GM12878 (cell line): ENCODE data around the gene RXFP1. TPM values are rescaled to one million over a fixed set of nuclear protein-coding genes. Genes with fewer than 3 reads are reported as not detected.

Experiments
- ATAC-seq: fragments of 200-7000 bp; cut with Tn5 transposase; 3 replicates; pipeline ENCODE4 v1.9.1; 2020; ENCODE audit warnings: mild to moderate bottlenecking, moderate library complexity
- BruUV-seq: library from RNA; stranded (reverse); fragments of 400-500 nt; replicated peaks from 2 replicates; lab custom pipeline; 2021; lab: Mats Ljungman, UMichigan
- CTCF ChIA-PET: fragments of 300-600 bp; sonication (Branson Sonifier 250); formaldehyde crosslinking; extraction: SDS; loops from one replicate; lab custom pipeline; 2021; ENCODE audit warnings: inconsistent platforms; lab: Yijun Ruan, JAX
- POLR2A ChIA-PET: fragments of 350-600 bp; formaldehyde crosslinking; extraction: SDS; loops from one replicate; lab custom pipeline; 2021; ENCODE audit warnings: inconsistent platforms; lab: Charles Lee
- RAD21 ChIA-PET: fragments of 300-600 bp; sonication (Branson Sonifier 250); formaldehyde crosslinking; loops from one replicate; lab custom pipeline; 2023; ENCODE audit warnings: antibody characterized with exemption; ENCODE audit not compliant: unreplicated experiment; lab: Charles Lee
- SMC1A ChIA-PET: fragments of 300-600 bp; sonication (Branson Sonifier 250); formaldehyde crosslinking; loops from one replicate; lab custom pipeline; 2023; ENCODE audit not compliant: unreplicated experiment, uncharacterized antibody; lab: Charles Lee
- DNase-seq: peaks from one replicate; pipeline ENCODE4 v3.0.0-alpha.2; 2011; ENCODE audit warnings: low read depth, low spot score
- FAIRE-seq: peaks from 3 replicates; lab custom pipeline; 2011; peaks lifted over from hg19 to GRCh38; lab: Jason Lieb, UNC
- H2AFZ ChIP-seq: 2 replicates; pipeline ENCODE4 v1.6.0; 2011; ENCODE audit warnings: low read depth, low read length, control low read depth; ENCODE audit not compliant: control insufficient read depth
- H3K27ac ChIP-seq: 2 replicates; pipeline ENCODE4 v1.5.1; 2011; ENCODE audit warnings: control low read depth; ENCODE audit not compliant: control insufficient read depth, insufficient read depth
- H3K27me3 ChIP-seq, 2 experiments: replicated peaks in 1 of 2; 2 replicates each; pipeline versions ENCODE4 v1.6.0 to v1.6.1; 2011; ENCODE audit warnings: low read length in 1 of 2; ENCODE audit not compliant: control insufficient read depth in 2 of 2, insufficient read depth in 2 of 2
- H3K36me3 ChIP-seq, 2 experiments: 2 replicates each; pipeline ENCODE4 v1.5.1; 2011; ENCODE audit warnings: low read length in 1 of 2; ENCODE audit not compliant: control insufficient read depth in 2 of 2, insufficient read depth in 2 of 2
- H3K4me1 ChIP-seq: 2 replicates; pipeline ENCODE4 v1.6.1; 2011; ENCODE audit warnings: mild to moderate bottlenecking, low read length, moderate library complexity, mixed read lengths; ENCODE audit not compliant: control insufficient read depth, insufficient read depth
- H3K4me2 ChIP-seq: 2 replicates; pipeline ENCODE4 v1.6.0; 2011; ENCODE audit warnings: control low read depth; ENCODE audit not compliant: control insufficient read depth, insufficient read depth
- H3K4me3 ChIP-seq: fragments of 200-600 bp; sonication (generic); 2 replicates; pipeline ENCODE4 v1.5.1; 2016
- H3K79me2 ChIP-seq: 2 replicates; pipeline ENCODE4 v1.6.0; 2011; ENCODE audit warnings: low read length; ENCODE audit not compliant: control insufficient read depth, insufficient read depth
- H3K9ac ChIP-seq: 2 replicates; pipeline ENCODE4 v1.8.0; 2011; ENCODE audit warnings: low read length, control low read depth, mixed read lengths; ENCODE audit not compliant: control insufficient read depth, insufficient read depth
- H3K9me3 ChIP-seq: replicated peaks from 3 replicates; pipeline ENCODE4 v1.5.1; 2011; ENCODE audit warnings: mild to moderate bottlenecking, low read length; ENCODE audit not compliant: control insufficient read depth, insufficient read depth
- H4K20me1 ChIP-seq: 2 replicates; pipeline ENCODE4 v1.6.0; 2011; ENCODE audit not compliant: control insufficient read depth, insufficient read depth
- BCL11A ChIP-seq: IDR thresholded peaks from 2 replicates; pipeline ENCODE4 v1.6.1; 2011; ENCODE audit warnings: low read depth, low read length
- BRCA1 ChIP-seq: IDR thresholded peaks from 2 replicates; pipeline ENCODE4 v1.6.1; 2011; ENCODE audit warnings: low read depth, low read length, improper control_type of control experiment
- GATAD2B ChIP-seq: fragments of 450-650 bp; conservative IDR thresholded peaks from 2 replicates; pipeline ENCODE4 v1.6.1; 2017; ENCODE audit warnings: low read depth, mild to moderate bottlenecking, moderate library complexity
- IKZF2 ChIP-seq, 2 experiments: fragments of 450-650 bp; IDR thresholded peaks; 2 replicates each; pipeline ENCODE4 v1.6.1; 2017; ENCODE audit warnings: mild to moderate bottlenecking in 2 of 2, moderate library complexity in 2 of 2
- PAX8 ChIP-seq: fragments of 450-650 bp; IDR thresholded peaks from 2 replicates; pipeline ENCODE4 v1.6.1; 2017; ENCODE audit warnings: mild to moderate bottlenecking, moderate library complexity
- SMAD5 ChIP-seq: IDR thresholded peaks from 2 replicates; pipeline ENCODE4 v1.6.1; 2016; ENCODE audit warnings: antibody characterized with exemption, low read depth
- STAT3 ChIP-seq: IDR thresholded peaks from 2 replicates; pipeline ENCODE4 v1.6.1; 2011; ENCODE audit warnings: low read depth, low read length, improper control_type of control experiment
- ZNF622 ChIP-seq: fragments of 450-650 bp; IDR thresholded peaks from 2 replicates; pipeline ENCODE4 v1.6.1; 2017; ENCODE audit warnings: mild to moderate bottlenecking, inconsistent platforms
- WGBS: methylation state at CpG from one replicate; pipeline ENCODE4 v1.1.6; 2016; ENCODE audit warnings: low lambda C conversion rate; ENCODE audit not compliant: insufficient replicate concordance, insufficient coverage; ENCODE audit errors: missing lambda C conversion rate; 5-methylcytosine and 5-hydroxymethylcytosine counted together
- in situ Hi-C: fragments of 300-500 bp; cut with MboI; formaldehyde crosslinking; loops from 9 replicates; pipeline ENCODE4 v1.14.3; 2018; ENCODE audit warnings: mixed read lengths
- intact Hi-C: fragments of 100-400 bp; cut with micrococcal nuclease; formaldehyde crosslinking; loops from one replicate; pipeline ENCODE4 v1.14.2; 2022; ENCODE audit not compliant: unreplicated experiment
- polyA plus RNA-seq, 11 experiments: library from polyadenylated mRNA; depleted of rRNA in 4 of 11; unstranded in 6 of 11; stranded (reverse) in 5 of 11; fragments of >200 nt; fragmentation: Nextera tagmentation in 4 of 11; fragmentation: Illumina TruSeq in 1 of 11; extraction: Ambion mirVana in 4 of 11; extraction: Trizol in 1 of 11; gene quantifications; 1 replicate in 1 of 11; 2 replicates in 10 of 11; pipeline versions ENCODE4 v1.2.1 to v1.2.3, GENCODE V29; 2011 to 2016; ENCODE audit warnings: inconsistent platforms in 2 of 11, missing spikeins in 2 of 11, low read depth in 1 of 11
- total RNA-seq, 4 experiments: library from RNA; depleted of rRNA in 3 of 4; stranded (reverse); fragments of >200 nt in 3 of 4; fragmentation: Illumina TruSeq in 1 of 4; extraction: Trizol in 1 of 4; gene quantifications; 2 replicates each; pipeline versions ENCODE4 v1.2.1 to v1.2.3, GENCODE V29; 2013 to 2021
- TF ChIP-seq, protein P1 (sequence below): fragments of 450-650 bp; IDR thresholded peaks from 2 replicates; pipeline ENCODE4 v1.6.1; 2017; ENCODE audit warnings: low read depth, mild to moderate bottlenecking, moderate library complexity
- TF ChIP-seq, protein P2 (sequence below): IDR thresholded peaks from 2 replicates; pipeline ENCODE4 v1.6.1; 2012; ENCODE audit warnings: low read depth, low read length, improper control_type of control experiment
- TF ChIP-seq, protein P3 (sequence below): fragments of 450-650 bp; formaldehyde crosslinking; IDR thresholded peaks from 2 replicates; pipeline ENCODE4 v1.4.0; 2020; ENCODE audit warnings: mild to moderate bottlenecking, moderate library complexity
- TF ChIP-seq, protein P4 (sequence below): fragments of 150-350 bp; IDR thresholded peaks from 2 replicates; pipeline ENCODE4 v1.6.1; 2016; ENCODE audit warnings: low read depth, low read length
- TF ChIP-seq, protein P5 (sequence below): IDR thresholded peaks from 2 replicates; pipeline ENCODE4 v1.6.1; 2012; ENCODE audit warnings: low read length, inconsistent platforms

Gene RXFP1
- total and polyA plus RNA-seq, 10 of the 15 experiments (the other 5 are each of a cell fraction or from before 2014, with no cell fraction given) = 0.12 TPM; not detected in 9

DNA sequence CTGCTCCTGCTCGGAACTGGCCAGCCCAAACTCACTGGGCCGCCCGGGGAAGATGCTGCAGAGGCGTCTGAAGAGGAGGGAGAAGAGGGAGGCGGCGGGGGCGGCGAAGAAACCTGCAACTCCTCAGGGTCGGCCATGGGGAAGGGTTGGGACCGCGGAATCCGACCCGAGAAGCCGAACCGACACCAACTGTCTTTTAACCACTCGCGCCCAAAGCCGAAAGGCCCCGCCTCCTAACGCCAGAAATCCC, 149.9 kb downstream of the RXFP1 start, which contains the start of gene C4orf46:
Gene C4orf46 (minus strand): TSS at position 223 of the 250 bp plus-strand sequence. CDS start 86 bp downstream, at position 137.
- Histone ChIP-seq H3K9me3 (no peaks in the 10 kb centered on the region), H3K79me2 (peaks cover 37% of the 10 kb centered on the region), H3K36me3 (peaks cover 0 to under 1% of the 10 kb centered on the region in 2 experiments; a peak in 1 of 4 replicates), H3K27me3 (no peaks in the 10 kb centered on the region), H3K4me1 (no peaks in the 10 kb centered on the region), H2AFZ (peak within 1 kb of the TSS; percentile 97), H3K9ac (peak within 1 kb of the TSS; percentile 88), H3K4me3 (peak within 1 kb of the TSS; percentile 89), H4K20me1 (no peaks in the 10 kb centered on the region), H3K27ac (peak within 1 kb of the TSS; percentile 85), H3K4me2 (peak within 1 kb of the TSS; percentile 95)
- no TSS peak for BruUV-seq
- intact Hi-C loops = no loop called here
- in situ Hi-C loops = no loop called here
- ATAC-seq (no peak), FAIRE-seq (no peak), DNase-seq (no peak)
- ChIA-PET RAD21 (interaction anchor here (1.3 kb wide), 2 partner anchors 180 to 507 kb away, joined by 3 read pairs; no protein-coding TSS in a partner anchor), CTCF (interaction anchor here (0.7 kb wide), 1 partner anchor 10 kb away, joined by 3 read pairs; no protein-coding TSS in a partner anchor), SMC1A (interaction anchor here (0.5 to 1.2 kb wide), 2 partner anchors 180 to 529 kb away, joined by 4 read pairs; no protein-coding TSS in a partner anchor), POLR2A (interaction anchor here (1.4 kb wide), 1 partner anchor 150 kb away, joined by 3 read pairs; no protein-coding TSS in a partner anchor)
- WGBS = 1% methylated on average over 18 of the region's 20 CpGs
- TF ChIP-seq PAX8 = no peak
- TF ChIP-seq GATAD2B = 0 out of 2 replicates have a peak, but pooled peaks have one; percentile 21
- TF ChIP-seq BRCA1 = no peak
- TF ChIP-seq, protein P1, sequence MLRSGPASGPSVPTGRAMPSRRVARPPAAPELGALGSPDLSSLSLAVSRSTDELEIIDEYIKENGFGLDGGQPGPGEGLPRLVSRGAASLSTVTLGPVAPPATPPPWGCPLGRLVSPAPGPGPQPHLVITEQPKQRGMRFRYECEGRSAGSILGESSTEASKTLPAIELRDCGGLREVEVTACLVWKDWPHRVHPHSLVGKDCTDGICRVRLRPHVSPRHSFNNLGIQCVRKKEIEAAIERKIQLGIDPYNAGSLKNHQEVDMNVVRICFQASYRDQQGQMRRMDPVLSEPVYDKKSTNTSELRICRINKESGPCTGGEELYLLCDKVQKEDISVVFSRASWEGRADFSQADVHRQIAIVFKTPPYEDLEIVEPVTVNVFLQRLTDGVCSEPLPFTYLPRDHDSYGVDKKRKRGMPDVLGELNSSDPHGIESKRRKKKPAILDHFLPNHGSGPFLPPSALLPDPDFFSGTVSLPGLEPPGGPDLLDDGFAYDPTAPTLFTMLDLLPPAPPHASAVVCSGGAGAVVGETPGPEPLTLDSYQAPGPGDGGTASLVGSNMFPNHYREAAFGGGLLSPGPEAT = no peak
- TF ChIP-seq IKZF2 (IDR thresholded peaks at IDR 0.05) = 0 out of 4 replicates have a peak, but pooled peaks have one; percentile 17 to 32
- TF ChIP-seq SMAD5 = peak; percentile 43; the same call in 1 of the 2 replicates
- no peak for TF ChIP-seq BCL11A
- TF ChIP-seq, protein P2, sequence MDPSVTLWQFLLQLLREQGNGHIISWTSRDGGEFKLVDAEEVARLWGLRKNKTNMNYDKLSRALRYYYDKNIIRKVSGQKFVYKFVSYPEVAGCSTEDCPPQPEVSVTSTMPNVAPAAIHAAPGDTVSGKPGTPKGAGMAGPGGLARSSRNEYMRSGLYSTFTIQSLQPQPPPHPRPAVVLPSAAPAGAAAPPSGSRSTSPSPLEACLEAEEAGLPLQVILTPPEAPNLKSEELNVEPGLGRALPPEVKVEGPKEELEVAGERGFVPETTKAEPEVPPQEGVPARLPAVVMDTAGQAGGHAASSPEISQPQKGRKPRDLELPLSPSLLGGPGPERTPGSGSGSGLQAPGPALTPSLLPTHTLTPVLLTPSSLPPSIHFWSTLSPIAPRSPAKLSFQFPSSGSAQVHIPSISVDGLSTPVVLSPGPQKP = no peak
- TF ChIP-seq, protein P3, sequence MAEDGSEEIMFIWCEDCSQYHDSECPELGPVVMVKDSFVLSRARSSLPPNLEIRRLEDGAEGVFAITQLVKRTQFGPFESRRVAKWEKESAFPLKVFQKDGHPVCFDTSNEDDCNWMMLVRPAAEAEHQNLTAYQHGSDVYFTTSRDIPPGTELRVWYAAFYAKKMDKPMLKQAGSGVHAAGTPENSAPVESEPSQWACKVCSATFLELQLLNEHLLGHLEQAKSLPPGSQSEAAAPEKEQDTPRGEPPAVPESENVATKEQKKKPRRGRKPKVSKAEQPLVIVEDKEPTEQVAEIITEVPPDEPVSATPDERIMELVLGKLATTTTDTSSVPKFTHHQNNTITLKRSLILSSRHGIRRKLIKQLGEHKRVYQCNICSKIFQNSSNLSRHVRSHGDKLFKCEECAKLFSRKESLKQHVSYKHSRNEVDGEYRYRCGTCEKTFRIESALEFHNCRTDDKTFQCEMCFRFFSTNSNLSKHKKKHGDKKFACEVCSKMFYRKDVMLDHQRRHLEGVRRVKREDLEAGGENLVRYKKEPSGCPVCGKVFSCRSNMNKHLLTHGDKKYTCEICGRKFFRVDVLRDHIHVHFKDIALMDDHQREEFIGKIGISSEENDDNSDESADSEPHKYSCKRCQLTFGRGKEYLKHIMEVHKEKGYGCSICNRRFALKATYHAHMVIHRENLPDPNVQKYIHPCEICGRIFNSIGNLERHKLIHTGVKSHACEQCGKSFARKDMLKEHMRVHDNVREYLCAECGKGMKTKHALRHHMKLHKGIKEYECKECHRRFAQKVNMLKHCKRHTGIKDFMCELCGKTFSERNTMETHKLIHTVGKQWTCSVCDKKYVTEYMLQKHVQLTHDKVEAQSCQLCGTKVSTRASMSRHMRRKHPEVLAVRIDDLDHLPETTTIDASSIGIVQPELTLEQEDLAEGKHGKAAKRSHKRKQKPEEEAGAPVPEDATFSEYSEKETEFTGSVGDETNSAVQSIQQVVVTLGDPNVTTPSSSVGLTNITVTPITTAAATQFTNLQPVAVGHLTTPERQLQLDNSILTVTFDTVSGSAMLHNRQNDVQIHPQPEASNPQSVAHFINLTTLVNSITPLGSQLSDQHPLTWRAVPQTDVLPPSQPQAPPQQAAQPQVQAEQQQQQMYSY (CRISPR knock-in tag) = no peak
- TF ChIP-seq, protein P4, sequence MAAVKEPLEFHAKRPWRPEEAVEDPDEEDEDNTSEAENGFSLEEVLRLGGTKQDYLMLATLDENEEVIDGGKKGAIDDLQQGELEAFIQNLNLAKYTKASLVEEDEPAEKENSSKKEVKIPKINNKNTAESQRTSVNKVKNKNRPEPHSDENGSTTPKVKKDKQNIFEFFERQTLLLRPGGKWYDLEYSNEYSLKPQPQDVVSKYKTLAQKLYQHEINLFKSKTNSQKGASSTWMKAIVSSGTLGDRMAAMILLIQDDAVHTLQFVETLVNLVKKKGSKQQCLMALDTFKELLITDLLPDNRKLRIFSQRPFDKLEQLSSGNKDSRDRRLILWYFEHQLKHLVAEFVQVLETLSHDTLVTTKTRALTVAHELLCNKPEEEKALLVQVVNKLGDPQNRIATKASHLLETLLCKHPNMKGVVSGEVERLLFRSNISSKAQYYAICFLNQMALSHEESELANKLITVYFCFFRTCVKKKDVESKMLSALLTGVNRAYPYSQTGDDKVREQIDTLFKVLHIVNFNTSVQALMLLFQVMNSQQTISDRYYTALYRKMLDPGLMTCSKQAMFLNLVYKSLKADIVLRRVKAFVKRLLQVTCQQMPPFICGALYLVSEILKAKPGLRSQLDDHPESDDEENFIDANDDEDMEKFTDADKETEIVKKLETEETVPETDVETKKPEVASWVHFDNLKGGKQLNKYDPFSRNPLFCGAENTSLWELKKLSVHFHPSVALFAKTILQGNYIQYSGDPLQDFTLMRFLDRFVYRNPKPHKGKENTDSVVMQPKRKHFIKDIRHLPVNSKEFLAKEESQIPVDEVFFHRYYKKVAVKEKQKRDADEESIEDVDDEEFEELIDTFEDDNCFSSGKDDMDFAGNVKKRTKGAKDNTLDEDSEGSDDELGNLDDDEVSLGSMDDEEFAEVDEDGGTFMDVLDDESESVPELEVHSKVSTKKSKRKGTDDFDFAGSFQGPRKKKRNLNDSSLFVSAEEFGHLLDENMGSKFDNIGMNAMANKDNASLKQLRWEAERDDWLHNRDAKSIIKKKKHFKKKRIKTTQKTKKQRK = no peak
- TF ChIP-seq STAT3 = no peak
- TF ChIP-seq ZNF622 = no peak
- TF ChIP-seq, protein P5, sequence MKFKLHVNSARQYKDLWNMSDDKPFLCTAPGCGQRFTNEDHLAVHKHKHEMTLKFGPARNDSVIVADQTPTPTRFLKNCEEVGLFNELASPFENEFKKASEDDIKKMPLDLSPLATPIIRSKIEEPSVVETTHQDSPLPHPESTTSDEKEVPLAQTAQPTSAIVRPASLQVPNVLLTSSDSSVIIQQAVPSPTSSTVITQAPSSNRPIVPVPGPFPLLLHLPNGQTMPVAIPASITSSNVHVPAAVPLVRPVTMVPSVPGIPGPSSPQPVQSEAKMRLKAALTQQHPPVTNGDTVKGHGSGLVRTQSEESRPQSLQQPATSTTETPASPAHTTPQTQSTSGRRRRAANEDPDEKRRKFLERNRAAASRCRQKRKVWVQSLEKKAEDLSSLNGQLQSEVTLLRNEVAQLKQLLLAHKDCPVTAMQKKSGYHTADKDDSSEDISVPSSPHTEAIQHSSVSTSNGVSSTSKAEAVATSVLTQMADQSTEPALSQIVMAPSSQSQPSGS = no peak
